Measurements from ENCODE around the gene DAP.
"Not testable (repeated sequence)": the region's sequence is repeated elsewhere in the genome, so short reads cannot be mapped to it uniquely, and the experiment has no call there.

Gene DAP

DNA sequence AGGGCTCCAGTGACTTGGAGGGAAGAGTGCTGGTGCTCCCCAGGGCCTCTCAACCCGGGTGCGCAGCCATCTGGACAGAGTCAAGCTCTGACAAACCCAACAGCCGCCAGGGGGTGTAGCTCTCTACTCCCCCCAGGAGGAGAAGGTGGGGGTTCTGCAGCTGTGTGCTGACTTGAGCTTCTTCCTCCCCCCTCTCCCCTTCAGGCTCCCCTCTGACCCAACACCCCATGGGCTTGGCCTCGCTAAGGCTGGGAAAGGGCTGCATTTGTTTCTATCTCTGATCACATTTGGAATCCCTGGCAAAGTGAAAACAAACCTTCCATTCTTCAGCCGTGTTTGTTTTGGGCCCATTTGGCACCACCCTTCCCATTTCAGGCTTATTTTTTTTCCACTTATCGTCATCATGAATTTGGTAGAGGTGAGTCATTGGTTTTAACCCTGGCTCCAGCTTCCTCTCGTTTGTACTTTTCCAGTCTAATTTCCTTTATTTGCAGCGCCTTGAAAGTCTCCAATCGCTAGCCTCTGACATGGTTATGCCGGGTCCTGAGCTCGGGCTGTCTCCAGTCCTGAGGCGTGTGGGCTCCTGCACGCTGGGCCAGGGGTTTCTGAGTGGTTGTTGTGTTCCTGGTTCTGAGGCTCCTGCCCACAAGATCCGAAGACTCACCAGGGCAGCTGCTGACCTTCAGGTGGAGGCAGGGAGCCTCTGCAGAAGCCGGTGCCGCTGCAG, 36.1 kb downstream of the DAP start:
- ATAC-seq (replicated peaks): no peak
- peaks cover 7% of the 10 kb centered on the region for H3K36me3 Mint-ChIP-seq (ENCODE audit: insufficient read depth)

DNA sequence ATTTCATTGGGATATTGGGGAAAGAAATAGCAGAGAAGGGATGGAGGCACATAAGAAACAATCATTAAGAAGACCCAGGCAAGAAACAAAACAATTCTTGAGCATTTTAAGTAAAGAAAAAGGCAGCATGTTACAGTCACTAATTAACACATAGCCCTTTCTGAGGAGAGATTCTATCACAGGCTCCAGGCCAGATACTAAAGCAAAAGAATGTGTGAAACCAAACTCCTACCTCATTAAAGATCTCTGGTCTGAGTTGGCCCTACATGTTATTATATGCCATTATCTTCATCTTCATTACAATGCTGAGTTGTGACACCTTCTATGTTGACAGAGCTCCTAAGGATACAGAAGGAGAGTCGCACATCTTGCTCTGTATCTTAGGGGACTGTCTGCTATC, 37.5 kb downstream of the DAP start:
- ATAC-seq (replicated peaks) (no peak), DNase-seq (no peak)
- Mint-ChIP-seq H3K27me3 (no peaks in the 10 kb centered on the region), H3K4me3 (no peak overlapping the region), H3K36me3 (ENCODE audit: insufficient read depth) (peaks cover 7% of the 10 kb centered on the region), H3K4me1 (ENCODE audit: low read depth in 2 of 2) (peaks cover 19% of the 10 kb centered on the region in 2 donors), H3K27ac (no peak overlapping the region), H3K9me3 (no peaks in the 10 kb centered on the region)

More for the DNA sequence above, 36.1 kb downstream of the DAP start:
- Mint-ChIP-seq H3K27me3 (no peaks in the 10 kb centered on the region), H3K9me3 (no peaks in the 10 kb centered on the region), H3K4me3 (no peak overlapping the region), H3K4me1 (ENCODE audit: low read depth in 2 of 2) (peaks cover 27% of the 10 kb centered on the region in 2 donors), H3K27ac (no peak overlapping the region)
- DNase-seq: no peak

DNA sequence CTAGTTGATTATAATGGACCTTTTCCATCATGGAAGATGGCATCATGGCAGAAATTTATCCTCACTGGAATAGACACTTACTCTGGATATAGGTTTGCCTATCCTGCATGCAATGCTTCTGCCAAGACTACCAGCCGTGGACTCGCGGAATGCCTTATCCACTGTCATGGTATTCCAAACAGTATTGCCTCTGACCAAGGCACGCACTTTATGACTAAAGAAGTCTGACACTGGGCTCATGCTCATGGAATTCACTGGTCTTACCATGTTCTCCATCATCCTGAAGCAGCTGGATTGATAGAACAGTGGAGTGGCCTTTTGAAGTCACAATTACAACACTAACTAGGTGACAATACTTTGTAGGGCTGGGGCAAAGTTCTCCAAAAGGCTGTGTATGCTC, 40.3 kb downstream of the DAP start:
- not testable (repeated sequence) for H3K27ac Mint-ChIP-seq; H3K36me3 Mint-ChIP-seq (ENCODE audit: insufficient read depth); DNase-seq; H3K4me3 Mint-ChIP-seq; H3K27me3 Mint-ChIP-seq; ATAC-seq (replicated peaks); H3K9me3 Mint-ChIP-seq
- H3K4me1 Mint-ChIP-seq (ENCODE audit: low read depth in 2 of 2): peaks cover 8 to 11% of the 10 kb centered on the region in 2 donors

DNA sequence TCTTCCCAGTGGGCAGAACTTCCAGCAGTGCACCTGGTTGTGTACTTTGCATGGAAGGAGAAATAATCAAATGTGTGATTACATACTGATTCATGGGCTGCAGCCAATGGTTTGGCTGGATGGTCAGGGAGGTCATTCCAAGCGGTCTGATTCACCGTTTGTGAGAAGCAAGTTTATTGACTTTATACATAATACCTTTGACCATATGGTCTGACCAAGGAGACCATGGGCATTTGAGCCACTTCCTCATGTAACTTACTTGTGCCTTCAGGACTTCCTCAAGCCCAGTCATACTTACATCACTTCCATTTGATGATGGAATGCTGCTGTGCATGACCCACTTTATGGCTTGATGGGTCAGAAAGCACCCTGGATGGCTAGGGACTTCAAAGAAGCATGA, 41.1 kb downstream of the DAP start:
- Mint-ChIP-seq H3K4me1 (ENCODE audit: low read depth in 2 of 2) (peaks cover 8% of the 10 kb centered on the region in 2 donors), H3K9me3 (no peaks in the 10 kb centered on the region), H3K4me3 (no peak overlapping the region), H3K27me3 (no peaks in the 10 kb centered on the region), H3K36me3 (ENCODE audit: insufficient read depth) (peaks cover under 1% of the 10 kb centered on the region), H3K27ac (no peak overlapping the region)
- no peak for DNase-seq
- no peak for ATAC-seq (replicated peaks)

DNA sequence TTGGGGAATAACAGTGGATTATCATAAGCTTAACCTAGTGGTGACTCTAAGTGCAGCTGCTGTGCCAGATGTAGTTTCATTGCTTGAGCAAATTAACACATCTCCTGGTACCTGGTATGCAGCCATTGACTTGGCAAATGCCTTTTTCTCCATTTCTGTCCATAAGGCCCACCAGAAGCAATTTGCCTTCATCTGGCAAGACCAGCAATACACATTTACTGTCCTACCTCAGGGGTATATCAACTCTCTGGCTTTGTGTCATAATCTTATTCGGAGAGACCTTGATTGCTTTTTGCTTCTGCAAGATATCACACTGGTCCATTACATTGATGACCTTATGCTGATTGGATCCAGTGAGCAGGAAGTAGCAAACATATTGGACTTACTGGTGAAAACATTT, 42.4 kb downstream of the DAP start:
- H3K36me3 Mint-ChIP-seq (ENCODE audit: insufficient read depth); H3K4me3 Mint-ChIP-seq; H3K27me3 Mint-ChIP-seq; DNase-seq; ATAC-seq (replicated peaks); H3K27ac Mint-ChIP-seq; H3K9me3 Mint-ChIP-seq; H3K4me1 Mint-ChIP-seq (ENCODE audit: low read depth in 2 of 2): not testable (repeated sequence)

DNA sequence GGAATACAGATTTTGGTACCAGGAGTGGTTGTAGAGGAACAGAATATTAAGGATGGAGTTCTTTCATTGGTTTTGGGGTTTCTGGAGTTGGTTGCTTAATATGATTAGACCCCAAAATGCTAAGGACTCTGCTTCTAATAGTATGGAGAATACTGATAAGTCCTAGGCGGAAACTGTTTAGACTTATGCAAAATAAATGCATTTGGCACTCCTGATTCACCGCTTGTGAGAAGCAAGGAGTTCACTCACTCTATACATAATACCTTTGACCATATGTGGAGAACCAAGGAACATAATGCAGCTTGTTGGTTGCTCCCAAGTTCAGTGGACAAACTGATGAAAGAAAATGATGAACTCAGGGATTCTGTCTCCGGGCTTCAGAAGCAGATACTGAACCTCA, 44.2 kb downstream of the DAP start:
- not testable (repeated sequence) for H3K27ac Mint-ChIP-seq; H3K27me3 Mint-ChIP-seq; DNase-seq; ATAC-seq (replicated peaks); H3K4me1 Mint-ChIP-seq (ENCODE audit: low read depth in 2 of 2); H3K36me3 Mint-ChIP-seq (ENCODE audit: insufficient read depth); H3K9me3 Mint-ChIP-seq; H3K4me3 Mint-ChIP-seq

DNA sequence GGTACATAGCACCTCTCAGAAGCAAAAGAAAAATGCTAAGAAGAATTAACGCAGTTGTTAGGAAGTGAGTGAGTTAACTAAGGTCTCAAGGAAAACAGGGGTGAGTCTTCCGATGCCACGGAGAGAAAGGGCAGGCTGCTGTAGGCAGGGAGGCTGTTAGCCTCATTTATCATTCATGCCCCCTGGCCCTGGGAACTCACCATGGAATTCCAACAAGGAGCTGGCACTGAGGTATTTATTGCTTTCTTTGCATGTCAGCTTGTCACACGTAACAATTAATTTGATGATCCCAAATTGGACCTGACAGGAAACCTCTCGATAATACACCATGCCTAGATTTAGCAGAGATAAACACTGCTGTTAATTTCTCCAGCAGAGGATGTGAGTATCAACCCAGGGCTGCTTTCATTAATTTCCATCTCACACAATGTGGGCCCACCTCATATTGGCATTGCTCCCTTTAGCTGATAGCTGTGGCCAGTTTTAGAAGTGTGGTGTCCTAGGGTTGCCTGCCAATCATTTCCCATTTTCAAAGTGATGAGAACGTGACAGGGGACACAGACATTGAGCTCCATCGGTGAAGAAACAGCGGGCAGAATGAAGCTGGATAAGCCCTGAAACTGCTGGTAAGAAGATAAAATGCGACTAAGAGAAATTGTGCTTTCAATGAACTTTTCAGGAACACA, 45.3 kb downstream of the DAP start:
- DNase-seq: no peak
- Mint-ChIP-seq H3K27ac (no peak overlapping the region), H3K36me3 (ENCODE audit: insufficient read depth) (no peaks in the 10 kb centered on the region), H3K4me3 (no peak overlapping the region), H3K9me3 (no peaks in the 10 kb centered on the region), H3K4me1 (ENCODE audit: low read depth in 2 of 2) (peaks cover 2 to 14% of the 10 kb centered on the region in 2 donors), H3K27me3 (no peaks in the 10 kb centered on the region)
- no peak for ATAC-seq (replicated peaks)

DNA sequence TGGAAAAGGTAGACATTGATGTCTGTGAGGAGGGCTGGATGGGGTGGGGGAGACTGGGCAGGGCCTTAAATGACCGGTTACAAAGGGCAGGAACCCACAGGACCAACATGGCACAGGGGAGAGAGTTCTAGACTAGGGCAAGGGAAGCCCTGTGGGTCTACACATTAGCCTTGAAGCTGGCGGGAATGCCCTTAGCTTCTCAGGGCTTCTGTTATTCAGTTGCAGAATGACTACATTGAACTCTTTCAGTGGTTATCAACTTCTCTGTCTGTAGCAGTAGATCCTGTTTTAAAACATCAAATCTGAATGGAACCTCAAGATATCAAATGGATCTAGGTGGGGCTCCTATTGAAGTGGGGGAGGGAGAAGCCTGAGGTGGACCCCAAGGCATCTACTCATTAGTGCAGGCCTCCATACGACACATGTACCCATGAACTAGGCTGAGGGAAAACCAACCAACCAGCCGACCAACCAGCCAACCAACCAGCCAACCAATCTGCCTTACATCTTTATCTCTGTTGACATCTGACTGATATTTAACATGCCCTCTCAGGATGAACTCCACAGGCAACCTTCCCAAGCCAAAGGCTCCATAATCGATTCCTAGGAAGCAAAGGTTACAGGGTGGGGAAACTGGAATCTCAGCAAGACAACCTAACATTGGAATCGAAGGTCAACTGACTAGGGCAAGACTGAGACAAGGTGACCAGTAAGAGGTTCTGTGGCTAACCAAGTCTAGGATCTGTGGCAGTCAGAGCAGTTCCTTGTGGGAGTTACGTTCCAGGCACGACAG, 48.3 kb downstream of the DAP start:
- H3K27me3 Mint-ChIP-seq: no peaks in the 10 kb centered on the region
- H3K27ac Mint-ChIP-seq: no peak overlapping the region
- no peaks in the 10 kb centered on the region for H3K36me3 Mint-ChIP-seq (ENCODE audit: insufficient read depth)
- peaks cover 4 to 23% of the 10 kb centered on the region in 2 donors for H3K4me1 Mint-ChIP-seq (ENCODE audit: low read depth in 2 of 2)
- DNase-seq (no peak), ATAC-seq (replicated peaks) (no peak)
- H3K9me3 Mint-ChIP-seq: no peaks in the 10 kb centered on the region
- no peak overlapping the region for H3K4me3 Mint-ChIP-seq

DNA sequence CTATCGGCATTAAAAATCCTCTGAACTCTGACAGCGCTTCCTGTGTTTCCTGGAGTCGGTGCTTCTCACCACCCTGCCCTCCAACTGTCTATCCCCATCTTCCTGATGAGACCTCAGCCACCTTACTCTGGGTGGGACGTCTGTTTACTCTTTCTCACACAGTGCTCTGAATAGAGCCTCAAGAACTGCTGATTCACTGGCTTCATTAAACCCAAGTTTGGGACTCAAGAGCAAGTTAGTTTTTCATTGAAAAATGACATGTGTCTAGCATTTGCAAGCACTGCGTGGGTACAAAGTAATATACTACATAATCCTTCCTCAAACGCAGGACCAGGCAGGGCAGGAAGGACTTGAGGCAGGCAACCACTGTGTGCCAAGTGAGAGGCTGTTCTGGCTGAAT, 49.5 kb downstream of the DAP start:
- H3K27ac Mint-ChIP-seq: peak overlapping the region; percentile 39 to 65
- no peaks in the 10 kb centered on the region for H3K9me3 Mint-ChIP-seq
- H3K27me3 Mint-ChIP-seq: no peaks in the 10 kb centered on the region
- DNase-seq (no peak), ATAC-seq (replicated peaks) (no peak)
- no peaks in the 10 kb centered on the region for H3K36me3 Mint-ChIP-seq (ENCODE audit: insufficient read depth)
- H3K4me1 Mint-ChIP-seq (ENCODE audit: low read depth in 2 of 2): peaks cover 13 to 29% of the 10 kb centered on the region in 2 donors
- H3K4me3 Mint-ChIP-seq: no peak overlapping the region

DNA sequence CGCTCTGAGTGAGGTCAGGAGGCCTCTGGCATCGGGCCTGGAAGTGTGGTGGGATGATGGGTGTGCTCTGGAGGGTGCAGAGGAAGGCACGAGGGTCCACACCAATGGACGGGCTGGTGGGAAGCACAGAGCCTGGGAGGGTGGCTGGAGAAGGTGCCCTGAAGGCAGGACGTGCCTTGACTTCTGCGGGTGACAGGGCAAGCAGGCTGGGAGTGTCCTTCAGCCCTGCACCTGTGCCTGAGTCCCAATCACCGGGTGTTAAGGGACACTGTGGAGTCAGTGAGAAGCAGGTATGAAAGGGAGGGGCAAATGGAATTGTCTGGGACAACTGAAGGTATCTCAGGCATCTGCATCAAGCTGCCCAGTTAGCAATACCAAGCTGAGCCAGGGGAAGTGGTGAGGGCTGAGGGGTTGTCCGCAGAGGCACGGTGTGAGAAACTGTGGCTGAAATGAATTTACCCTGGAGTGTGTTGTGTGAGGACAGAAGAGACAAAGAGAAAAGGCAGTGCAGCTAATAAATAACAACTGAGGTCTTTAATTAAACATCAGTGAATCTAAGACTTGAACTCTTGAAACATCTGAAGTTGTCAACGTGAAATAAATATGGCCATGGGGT, 50.4 kb downstream of the DAP start:
- H3K27me3 Mint-ChIP-seq: no peaks in the 10 kb centered on the region
- H3K4me3 Mint-ChIP-seq: no peak overlapping the region
- peak overlapping the region in 1 of 2 donors; percentile 39 for H3K27ac Mint-ChIP-seq
- no peak for DNase-seq
- no peak for ATAC-seq (replicated peaks)
- H3K36me3 Mint-ChIP-seq (ENCODE audit: insufficient read depth): no peaks in the 10 kb centered on the region
- H3K9me3 Mint-ChIP-seq: no peaks in the 10 kb centered on the region
- H3K4me1 Mint-ChIP-seq (ENCODE audit: low read depth in 2 of 2): peaks cover 16 to 32% of the 10 kb centered on the region in 2 donors

DNA sequence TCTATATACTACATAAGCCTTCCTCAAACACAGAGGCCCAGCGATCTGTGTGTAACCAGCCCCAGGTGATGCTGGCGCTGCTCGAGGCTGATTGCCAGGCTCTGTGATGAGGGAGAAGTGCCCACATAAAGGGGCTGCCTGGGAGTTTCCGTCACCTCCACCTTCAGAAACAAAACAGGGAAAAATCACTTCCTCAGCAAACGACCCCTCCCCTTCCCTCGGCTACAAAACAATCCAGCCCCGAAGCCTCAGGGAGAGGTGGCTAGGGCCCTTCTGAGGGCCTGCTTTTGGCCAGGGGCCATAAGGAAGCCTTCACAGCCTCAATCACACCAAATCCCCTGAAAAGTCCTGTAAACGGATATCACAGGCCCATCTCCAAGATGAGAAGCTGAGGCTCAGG, 51.1 kb downstream of the DAP start:
- no peak for DNase-seq
- Mint-ChIP-seq H3K36me3 (ENCODE audit: insufficient read depth) (no peaks in the 10 kb centered on the region), H3K4me3 (no peak overlapping the region), H3K27me3 (no peaks in the 10 kb centered on the region), H3K9me3 (no peaks in the 10 kb centered on the region), H3K4me1 (ENCODE audit: low read depth in 2 of 2) (peaks cover 23 to 39% of the 10 kb centered on the region in 2 donors), H3K27ac (no peak overlapping the region)
- ATAC-seq (replicated peaks): no peak

DNA sequence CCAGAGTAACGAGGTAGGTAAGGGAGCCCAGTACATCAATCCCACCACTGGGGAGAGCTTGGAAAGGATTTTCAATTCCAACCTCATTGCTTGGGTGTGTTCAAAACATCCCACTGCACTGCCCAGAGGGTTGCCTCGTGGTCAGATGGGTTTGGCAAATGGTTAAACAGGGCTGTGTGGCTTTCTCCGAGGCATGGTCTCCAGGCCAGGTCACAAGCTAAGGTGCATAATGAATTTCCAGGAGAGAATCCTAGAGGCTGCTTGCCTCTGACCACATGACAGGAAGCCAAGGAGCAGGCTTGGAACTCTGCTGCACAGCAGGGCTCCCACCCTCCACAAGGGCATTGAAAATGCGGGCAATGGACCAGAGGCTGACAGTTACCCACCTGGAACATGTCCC, 51.6 kb downstream of the DAP start:
- DNase-seq: no peak
- H3K36me3 Mint-ChIP-seq (ENCODE audit: insufficient read depth): peaks cover 2% of the 10 kb centered on the region
- no peak overlapping the region for H3K4me3 Mint-ChIP-seq
- H3K27me3 Mint-ChIP-seq: no peaks in the 10 kb centered on the region
- peaks cover 29 to 43% of the 10 kb centered on the region in 2 donors for H3K4me1 Mint-ChIP-seq (ENCODE audit: low read depth in 2 of 2)
- no peaks in the 10 kb centered on the region for H3K9me3 Mint-ChIP-seq
- H3K27ac Mint-ChIP-seq: no peak overlapping the region
- ATAC-seq (replicated peaks): no peak

DNA sequence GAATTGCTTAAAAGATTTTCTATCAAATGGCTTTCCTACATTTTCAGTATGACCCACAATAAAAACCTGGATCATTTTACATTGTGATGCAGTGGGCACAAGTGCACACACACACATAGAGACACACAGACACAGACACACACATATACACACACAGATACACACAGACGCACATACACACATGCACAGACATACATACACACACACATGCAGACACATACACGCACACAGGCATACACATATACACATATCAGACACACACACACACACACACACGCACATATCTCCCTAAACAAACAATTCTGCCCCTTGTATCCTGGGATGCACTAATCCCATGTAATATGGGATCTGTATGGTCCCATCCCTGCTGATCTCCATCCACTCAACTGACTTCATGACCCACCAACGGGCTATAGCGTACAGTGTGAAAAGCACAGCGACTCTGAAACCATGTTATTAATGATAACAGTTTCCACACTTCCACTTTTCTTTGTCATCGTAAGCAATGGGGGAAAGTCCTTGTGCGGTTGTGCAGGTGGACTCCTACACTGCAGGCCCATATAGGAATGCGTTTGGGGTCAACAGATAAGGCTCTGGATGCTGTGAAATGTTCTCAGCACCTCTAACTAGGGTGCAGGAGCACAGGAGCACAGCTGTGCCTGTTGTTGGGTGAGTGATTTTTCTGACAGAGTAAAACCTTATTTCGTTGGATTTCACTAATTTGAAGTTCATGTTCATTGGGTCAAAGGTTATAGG, 52.7 kb downstream of the DAP start:
- no peaks in the 10 kb centered on the region for H3K27me3 Mint-ChIP-seq
- ATAC-seq (replicated peaks) (no peak), DNase-seq (no peak)
- no peaks in the 10 kb centered on the region for H3K9me3 Mint-ChIP-seq
- peak overlapping the region in 1 of 2 donors; percentile 0 for H3K27ac Mint-ChIP-seq
- no peak overlapping the region for H3K4me3 Mint-ChIP-seq
- H3K36me3 Mint-ChIP-seq (ENCODE audit: insufficient read depth): peaks cover 4% of the 10 kb centered on the region
- peaks cover 32 to 48% of the 10 kb centered on the region in 2 donors for H3K4me1 Mint-ChIP-seq (ENCODE audit: low read depth in 2 of 2)
